Measurements from ENCODE around the gene SFTPA1. TPM values are rescaled to one million over a fixed set of nuclear protein-coding genes. Genes with fewer than 3 reads are reported as not detected.
"Not testable (repeated sequence)": the region's sequence is repeated elsewhere in the genome, so short reads cannot be mapped to it uniquely, and the experiment has no call there.

Gene SFTPA1
- total RNA-seq, 4 donors from 2014 or later, result 0.95 TPM; not detected in 3

- intact Hi-C loops (cut with DNase I; ENCODE audit: low total_unique reads), result no loop called here
- DNase-seq, result no peak
- Histone ChIP-seq H3K4me1 (no peaks in the 10 kb centered on the region), H3K4me3 (no peak overlapping the region), H3K36me3 (no peaks in the 10 kb centered on the region), H3K27ac (no peak overlapping the region), H3K27me3 (no peaks in the 10 kb centered on the region), H3K9me3 (no peaks in the 10 kb centered on the region)
- TF ChIP-seq POLR2A (IDR thresholded peaks at IDR 0.05) (no peak), CTCF (IDR thresholded peaks at IDR 0.05) (no peak)
Measured at GRCh38 chr10:79628988-79629954, 18.5 kb downstream of the SFTPA1 start.

GRCh38 chr10:79629955-79630327 lies 19.2 kb downstream of the SFTPA1 start:
- Histone ChIP-seq H3K4me3 (no peak overlapping the region), H3K27me3 (no peaks in the 10 kb centered on the region), H3K36me3 (no peaks in the 10 kb centered on the region), H3K4me1 (no peaks in the 10 kb centered on the region), H3K9me3 (no peaks in the 10 kb centered on the region), H3K27ac (no peak overlapping the region)
- TF ChIP-seq POLR2A (IDR thresholded peaks at IDR 0.05) (no peak), CTCF (IDR thresholded peaks at IDR 0.05) (no peak)
- intact Hi-C loops (cut with DNase I; ENCODE audit: low total_unique reads), result no loop called here
- no peak for DNase-seq

- H3K4me3 ChIP-seq; H3K27me3 ChIP-seq; H3K36me3 ChIP-seq; H3K4me1 ChIP-seq; H3K9me3 ChIP-seq; intact Hi-C loops (cut with DNase I; ENCODE audit: low total_unique reads); DNase-seq; H3K27ac ChIP-seq: not testable (repeated sequence)
Measured at GRCh38 chr10:79636654-79637199, 26.0 kb downstream of the SFTPA1 start.

GRCh38 chr10:79638318-79638717 lies 27.6 kb downstream of the SFTPA1 start:
- no peak for TF ChIP-seq POLR2A (IDR thresholded peaks at IDR 0.05)
- no peak for TF ChIP-seq CTCF (IDR thresholded peaks at IDR 0.05)
- no peaks in the 10 kb centered on the region for H3K27me3 ChIP-seq
- DNase-seq, result no peak
- H3K9me3 ChIP-seq, result no peaks in the 10 kb centered on the region
- no peaks in the 10 kb centered on the region for H3K36me3 ChIP-seq
- no peaks in the 10 kb centered on the region for H3K4me1 ChIP-seq
- no peak overlapping the region for H3K4me3 ChIP-seq
- intact Hi-C loops (cut with DNase I; ENCODE audit: low total_unique reads), result no loop called here
- H3K27ac ChIP-seq, result no peak overlapping the region

- H3K4me1 ChIP-seq; H3K27me3 ChIP-seq; H3K4me3 ChIP-seq; H3K27ac ChIP-seq; intact Hi-C loops (cut with DNase I; ENCODE audit: low total_unique reads); H3K36me3 ChIP-seq; DNase-seq; H3K9me3 ChIP-seq: not testable (repeated sequence)
Measured at GRCh38 chr10:79652695-79653094, 42.0 kb downstream of the SFTPA1 start.

- H3K4me1 ChIP-seq; H3K36me3 ChIP-seq; DNase-seq; intact Hi-C loops (cut with DNase I; ENCODE audit: low total_unique reads); H3K27me3 ChIP-seq; H3K9me3 ChIP-seq; H3K4me3 ChIP-seq; H3K27ac ChIP-seq: not testable (repeated sequence)
Measured at GRCh38 chr10:79663287-79663686, 52.5 kb downstream of the SFTPA1 start.

- H3K27me3 ChIP-seq; H3K36me3 ChIP-seq; H3K9me3 ChIP-seq; H3K27ac ChIP-seq; H3K4me1 ChIP-seq; intact Hi-C loops (cut with DNase I; ENCODE audit: low total_unique reads); DNase-seq; H3K4me3 ChIP-seq: not testable (repeated sequence)
Measured at GRCh38 chr10:79664686-79665085, 53.9 kb downstream of the SFTPA1 start.

Measured in uterus (tissue), 4 donors.